ENCODE data around the gene GAS7. TPM values are rescaled to one million over a fixed set of nuclear protein-coding genes. Genes with fewer than 3 reads are reported as not detected.
"Not testable (repeated sequence)": the region's sequence is repeated elsewhere in the genome, so short reads cannot be mapped to it uniquely, and the experiment has no call there.

The GAS7 gene
- total RNA-seq, 1 donor from 2014 or later, result 81.5 TPM

DNA sequence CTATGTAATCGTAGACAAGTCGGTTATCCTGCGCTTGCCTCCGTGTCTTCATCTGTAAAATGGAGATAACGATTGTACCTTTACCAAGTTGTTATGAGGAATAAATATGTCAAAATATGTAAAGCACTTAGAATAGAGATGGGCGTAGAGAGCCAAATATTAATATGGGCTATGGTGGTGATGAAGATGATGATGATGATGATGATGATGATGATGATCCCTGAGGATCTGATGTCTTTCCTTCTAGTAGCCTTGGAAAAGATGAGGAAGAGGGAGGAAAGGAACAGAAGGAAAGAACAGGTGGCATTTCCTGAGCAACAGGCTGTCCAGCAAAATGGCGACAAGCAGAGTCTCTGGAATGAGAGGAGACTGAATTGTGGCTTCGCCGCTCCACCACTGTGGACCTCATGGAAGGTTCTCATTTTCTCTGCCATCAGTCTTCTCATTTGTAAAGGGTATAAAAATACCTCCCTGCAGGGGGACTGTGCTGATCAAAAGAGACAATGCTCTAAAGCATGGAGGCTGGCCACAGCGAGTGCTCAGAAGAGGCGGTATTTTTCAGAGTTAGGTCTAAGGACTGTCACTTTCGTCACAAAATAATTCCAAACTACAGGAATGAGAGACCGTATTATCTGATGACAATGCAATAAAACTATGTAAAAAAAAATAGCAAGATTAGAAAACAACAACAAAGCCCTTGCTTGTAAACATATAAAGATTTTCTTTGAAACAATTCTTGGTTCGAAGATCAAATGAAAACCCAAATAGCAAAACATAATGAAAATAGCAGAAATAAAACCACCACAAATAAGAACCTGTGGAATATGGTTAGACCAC, 276.2 kb downstream of the GAS7 start:
- DNase-seq (ENCODE audit: low spot score), result no peak

DNA sequence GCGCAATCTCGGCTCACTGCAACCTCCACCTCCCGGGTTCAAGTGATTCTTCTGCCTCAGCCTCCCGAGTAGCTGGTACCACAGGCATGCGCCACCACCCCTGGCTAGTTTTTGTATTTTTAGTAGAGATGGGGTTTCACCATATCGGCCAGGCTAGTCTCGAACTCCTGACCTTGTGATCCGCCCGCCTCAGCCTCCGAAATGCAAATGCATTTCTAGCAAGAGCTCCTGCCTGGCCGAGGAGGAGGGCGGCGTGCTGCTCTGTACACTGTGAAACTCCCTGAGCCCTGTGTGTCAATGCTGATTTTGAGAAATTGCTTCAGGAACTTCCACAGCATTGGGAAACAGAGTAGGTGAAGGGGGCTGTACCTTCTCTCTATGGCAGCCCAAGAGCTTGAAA, 277.2 kb downstream of the GAS7 start:
- DNase-seq (ENCODE audit: low spot score), result not testable (repeated sequence)

GRCh38 chr17:9918804-9919352, 279.5 kb downstream of the GAS7 start:
- DNase-seq (ENCODE audit: low spot score), result no peak

GRCh38 chr17:9918352-9918751, 280.1 kb downstream of the GAS7 start:
- no peak for DNase-seq (ENCODE audit: low spot score)

DNA sequence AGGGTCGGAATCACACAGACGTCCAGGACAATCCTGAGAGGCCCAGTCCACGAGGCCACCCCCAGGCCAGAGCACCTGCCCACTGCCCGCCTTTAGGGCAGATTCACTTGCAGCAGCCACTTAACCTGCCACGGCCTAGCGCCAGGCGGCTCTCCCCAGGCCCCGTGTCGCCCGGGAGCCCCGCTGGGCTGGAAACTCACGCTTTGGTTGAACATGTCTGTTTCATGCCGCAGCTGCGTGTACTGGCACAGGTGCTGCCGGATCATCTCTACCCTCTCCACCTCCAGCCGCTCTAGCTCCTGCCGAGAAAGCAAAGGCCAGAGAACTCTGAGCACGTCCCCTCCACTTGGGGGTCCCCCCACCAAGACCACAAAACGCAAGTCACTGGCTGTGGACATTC, 280.6 kb downstream of the GAS7 start:
- DNase-seq (ENCODE audit: low spot score), result no peak

- no peak for DNase-seq (ENCODE audit: low spot score)
These were observed 281.3 kb downstream of the GAS7 start for GRCh38 chr17:9917131-9917530.

DNA sequence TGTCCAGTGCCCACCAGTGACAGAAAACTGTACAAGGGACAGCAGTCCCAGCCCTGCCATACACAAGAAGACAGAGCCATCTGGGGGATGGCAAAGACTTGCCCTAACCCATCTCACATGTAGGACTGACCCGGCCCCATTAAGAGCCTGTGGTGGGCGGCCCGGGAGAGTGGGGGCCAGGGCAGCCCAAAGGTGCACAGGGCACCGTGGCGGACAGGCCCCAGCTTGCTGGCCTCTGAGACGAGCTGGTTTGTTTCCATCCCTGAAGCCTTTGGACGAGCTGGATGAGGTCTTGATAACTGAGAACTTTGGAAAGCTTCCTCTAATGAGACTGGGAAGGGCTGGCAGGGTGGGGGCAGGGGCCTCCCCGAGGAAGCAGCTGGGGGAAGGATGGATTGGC, 282.3 kb downstream of the GAS7 start:
- DNase-seq (ENCODE audit: low spot score), result no peak

- DNase-seq (ENCODE audit: low spot score), result no peak
These were observed 284.9 kb downstream of the GAS7 start for GRCh38 chr17:9913476-9913875.

GRCh38 chr17:9912121-9913099, 286.0 kb downstream of the GAS7 start:
- DNase-seq (ENCODE audit: low spot score), result no peak

- DNase-seq (ENCODE audit: low spot score), result no peak
These were observed 287.3 kb downstream of the GAS7 start for GRCh38 chr17:9911089-9911488.

DNA sequence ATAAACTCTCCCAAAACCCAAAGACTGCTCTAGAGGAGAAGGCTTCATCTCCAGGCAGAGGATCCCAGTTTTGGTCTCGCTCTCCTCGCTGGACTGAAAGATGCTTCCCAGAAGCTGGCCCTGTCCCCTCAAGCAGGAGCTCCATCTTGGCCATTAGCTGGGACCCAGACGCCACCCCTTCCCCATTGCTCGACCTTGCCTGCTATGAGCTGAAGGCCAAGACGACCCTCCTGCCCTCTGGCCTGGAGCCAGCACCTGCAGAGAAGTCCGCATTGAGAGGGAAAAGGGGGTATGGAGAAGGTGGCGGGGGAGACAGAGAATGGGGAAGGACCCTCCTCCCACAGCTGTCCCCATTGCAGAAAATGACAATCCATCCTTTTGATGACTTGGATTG, 289.8 kb downstream of the GAS7 start:
- no peak for DNase-seq (ENCODE audit: low spot score)

- no peak for DNase-seq (ENCODE audit: low spot score)
These were observed 290.3 kb downstream of the GAS7 start for GRCh38 chr17:9907883-9908648.

- no peak for DNase-seq (ENCODE audit: low spot score)
These were observed 291.3 kb downstream of the GAS7 start for GRCh38 chr17:9907131-9907530.

- DNase-seq (ENCODE audit: low spot score), result no peak
These were observed 291.8 kb downstream of the GAS7 start for GRCh38 chr17:9906616-9907015.

- DNase-seq (ENCODE audit: low spot score), result no peak
These were observed 292.5 kb downstream of the GAS7 start for GRCh38 chr17:9905902-9906301.

- DNase-seq (ENCODE audit: low spot score), result no peak
These were observed 293.4 kb downstream of the GAS7 start, which contains the start of gene RCVRN for GRCh38 chr17:9905078-9905415. RCVRN (minus strand) TSS chr17:9905271; CDS start chr17:9905180, 91 bp downstream.

GRCh38 chr17:9904277-9905077, 293.9 kb downstream of the GAS7 start:
- no peak for DNase-seq (ENCODE audit: low spot score)

- DNase-seq (ENCODE audit: low spot score), result peak; percentile 3
These were observed 296.3 kb downstream of the GAS7 start for GRCh38 chr17:9902120-9902519.

GRCh38 chr17:9900784-9901183, 297.6 kb downstream of the GAS7 start:
- no peak for DNase-seq (ENCODE audit: low spot score)

DNA sequence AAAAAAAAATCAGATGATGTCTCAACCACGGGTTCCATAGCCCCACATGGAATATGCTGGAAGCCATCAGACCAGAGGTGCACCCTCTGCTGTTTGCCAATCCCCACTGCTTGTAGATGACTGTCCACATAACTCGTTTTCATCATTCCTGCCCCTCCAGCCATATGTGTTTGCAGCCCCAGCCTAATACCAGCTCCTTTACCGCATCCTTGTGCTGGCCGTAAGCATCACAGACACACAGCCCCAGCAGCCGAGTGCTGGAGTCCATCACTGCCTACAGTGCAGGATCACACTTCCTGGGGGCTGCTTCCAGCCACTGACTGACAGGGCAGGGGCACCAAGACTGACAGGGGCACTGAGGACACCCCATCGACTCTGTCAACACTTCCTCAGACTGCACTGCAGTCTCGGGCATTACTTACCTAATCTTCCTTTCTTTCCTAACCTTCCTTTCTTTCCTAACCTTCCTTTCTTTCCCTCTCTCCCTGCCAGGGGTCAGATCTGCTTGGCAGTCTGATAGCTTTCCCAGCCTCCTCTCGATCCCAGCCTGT, 298.3 kb downstream of the GAS7 start:
- no peak for DNase-seq (ENCODE audit: low spot score)

Data from mesenteric fat pad (tissue), 1 donor.